HEK293 (cell line): ENCODE measurements around the gene ARL6IP5.

Experiments used
- CTCF ChIA-PET: fragments of 350-600 bp; formaldehyde crosslinking; extraction: SDS; loops from one replicate; lab custom pipeline; 2021; ENCODE audit warnings: antibody characterized with exemption; lab: Yijun Ruan, JAX
- POLR2A ChIA-PET: fragments of 300-600 bp; formaldehyde crosslinking; extraction: SDS; loops from one replicate; lab custom pipeline; 2020; ENCODE audit warnings: antibody characterized with exemption, inconsistent platforms; lab: Yijun Ruan, JAX
- H3K27ac ChIP-seq: fragments of 200-500 bp; sonication (Bioruptor generic); 2 replicates; pipeline ENCODE4 v1.5.1; 2014; ENCODE audit warnings: low read depth, low read length, control low read depth, inconsistent platforms; ENCODE audit errors: extremely low read depth
- H3K36me3 ChIP-seq, 2 experiments: fragments of 200-500 bp in 1 of 2; sonication (Bioruptor generic) in 1 of 2; 1 replicate in 1 of 2; 2 replicates in 1 of 2; pipeline ENCODE4 v1.5.1; 2014 to 2017; ENCODE audit warnings: inconsistent platforms in 2 of 2, low read length in 2 of 2; ENCODE audit not compliant: control insufficient read depth in 2 of 2, insufficient read depth in 1 of 2
- H3K4me1 ChIP-seq: fragments of 200-500 bp; sonication (Bioruptor generic); 2 replicates; pipeline ENCODE4 v1.5.1; 2014; ENCODE audit warnings: mild to moderate bottlenecking, low read length, inconsistent platforms; ENCODE audit not compliant: control insufficient read depth, insufficient read depth
- H3K4me3 ChIP-seq: 2 replicates; pipeline ENCODE4 v1.5.1; 2011; ENCODE audit warnings: low read depth, mild to moderate bottlenecking, control low read depth, low read length, moderate library complexity
- H3K9me3 ChIP-seq: fragments of 200-500 bp; sonication (Bioruptor generic); 2 replicates; pipeline ENCODE4 v1.5.1; 2014; ENCODE audit warnings: low read depth, low read length, inconsistent platforms; ENCODE audit not compliant: control insufficient read depth, insufficient read depth
- GLI4 ChIP-seq: fragments of 450-650 bp; formaldehyde crosslinking; IDR thresholded peaks from 2 replicates; pipeline ENCODE4 v1.5.1; 2016; ENCODE audit warnings: missing biosample characterization, missing genetic modification characterization
- KLF8 ChIP-seq: fragments of 450-650 bp; formaldehyde crosslinking; IDR thresholded peaks from 2 replicates; pipeline ENCODE4 v1.5.1; 2016; ENCODE audit warnings: missing biosample characterization, missing genetic modification characterization
- MEIS1 ChIP-seq: sonication (generic); formaldehyde crosslinking; IDR thresholded peaks from 2 replicates; pipeline ENCODE4 v1.8.1; 2022; ENCODE audit warnings: missing genetic modification reagents, mild to moderate bottlenecking, borderline replicate concordance
- PRDM1 ChIP-seq: fragments of 450-650 bp; formaldehyde crosslinking; IDR thresholded peaks from 2 replicates; pipeline ENCODE4; 2016; ENCODE audit warnings: missing biosample characterization, missing genetic modification characterization
- SCRT2 ChIP-seq: fragments of 450-650 bp; formaldehyde crosslinking; IDR thresholded peaks from 2 replicates; pipeline ENCODE4 v1.5.1; 2016; ENCODE audit warnings: missing biosample characterization, missing genetic modification characterization
- ZBTB1 ChIP-seq: fragments of 450-650 bp; formaldehyde crosslinking; IDR thresholded peaks from 2 replicates; pipeline ENCODE4 v1.5.1; 2016; ENCODE audit warnings: missing biosample characterization, missing genetic modification characterization
- ZNF112 ChIP-seq: fragments of 450-650 bp; formaldehyde crosslinking; IDR thresholded peaks from 2 replicates; pipeline ENCODE4 v1.5.0; 2017; ENCODE audit warnings: missing biosample characterization, missing genetic modification characterization
- ZNF133 ChIP-seq: fragments of 450-650 bp; formaldehyde crosslinking; IDR thresholded peaks from 2 replicates; pipeline ENCODE4 v1.5.1; 2016; ENCODE audit warnings: missing biosample characterization, missing genetic modification characterization
- ZNF169 ChIP-seq: fragments of 450-650 bp; formaldehyde crosslinking; IDR thresholded peaks from 2 replicates; pipeline ENCODE4 v1.5.1; 2016; ENCODE audit warnings: missing biosample characterization, missing genetic modification characterization
- ZNF350 ChIP-seq: fragments of 450-650 bp; formaldehyde crosslinking; IDR thresholded peaks from 2 replicates; pipeline ENCODE4 v1.5.0; 2017; ENCODE audit warnings: missing biosample characterization, mild to moderate bottlenecking, missing genetic modification characterization
- ZNF394 ChIP-seq: fragments of 450-650 bp; formaldehyde crosslinking; IDR thresholded peaks from 2 replicates; pipeline ENCODE4 v1.5.1; 2016; ENCODE audit warnings: missing biosample characterization, missing genetic modification characterization, mild to moderate bottlenecking, moderate library complexity, borderline replicate concordance
- ZNF48 ChIP-seq: fragments of 450-650 bp; formaldehyde crosslinking; IDR thresholded peaks from 2 replicates; pipeline ENCODE4 v1.5.1; 2016; ENCODE audit warnings: missing biosample characterization, missing genetic modification characterization
- ZNF561 ChIP-seq: fragments of 450-650 bp; IDR thresholded peaks from 2 replicates; pipeline ENCODE4 v1.5.1; 2018; ENCODE audit warnings: missing biosample characterization, missing genetic modification characterization, borderline replicate concordance
- ZNF600 ChIP-seq: fragments of 450-650 bp; formaldehyde crosslinking; IDR thresholded peaks from 2 replicates; pipeline ENCODE4 v1.5.1; 2016; ENCODE audit warnings: missing biosample characterization, missing genetic modification characterization
- ZNF624 ChIP-seq: fragments of 450-650 bp; formaldehyde crosslinking; IDR thresholded peaks from 2 replicates; pipeline ENCODE4 v1.5.1; 2017; ENCODE audit warnings: missing biosample characterization, missing genetic modification characterization
- ZNF776 ChIP-seq: fragments of 450-650 bp; formaldehyde crosslinking; IDR thresholded peaks from 2 replicates; pipeline ENCODE4 v1.5.0; 2017; ENCODE audit warnings: missing biosample characterization, missing genetic modification characterization, borderline replicate concordance
- ZNF843 ChIP-seq: fragments of 450-650 bp; formaldehyde crosslinking; IDR thresholded peaks from 2 replicates; pipeline ENCODE4 v1.5.1; 2016; ENCODE audit warnings: missing biosample characterization, missing genetic modification characterization
- ZSCAN23 ChIP-seq: fragments of 450-650 bp; formaldehyde crosslinking; IDR thresholded peaks from 2 replicates; pipeline ENCODE4 v1.5.1; 2016; ENCODE audit warnings: missing biosample characterization, missing genetic modification characterization
- TF ChIP-seq, protein P1 (sequence below): fragments of 450-650 bp; formaldehyde crosslinking; IDR thresholded peaks from 2 replicates; pipeline ENCODE4 v1.5.1; 2017; ENCODE audit warnings: missing biosample characterization, missing genetic modification characterization
- TF ChIP-seq, protein P2 (sequence below): fragments of 450-650 bp; formaldehyde crosslinking; IDR thresholded peaks from 2 replicates; pipeline ENCODE4 v1.5.1; 2017; ENCODE audit warnings: missing biosample characterization, missing genetic modification characterization
- TF ChIP-seq, protein P3 (sequence below): IDR thresholded peaks from 2 replicates; pipeline ENCODE4 v1.6.1; 2011; ENCODE audit warnings: mild to moderate bottlenecking, low read depth, low read length, borderline replicate concordance
- TF ChIP-seq, protein P4 (sequence below): fragments of 450-650 bp; formaldehyde crosslinking; IDR thresholded peaks from 2 replicates; pipeline ENCODE4 v1.5.1; 2016; ENCODE audit warnings: missing biosample characterization, missing genetic modification characterization
- TF ChIP-seq, protein P5 (sequence below): fragments of 450-650 bp; formaldehyde crosslinking; IDR thresholded peaks from 2 replicates; pipeline ENCODE4 v1.5.1; 2016; ENCODE audit warnings: missing biosample characterization, missing genetic modification characterization, low read depth
- TF ChIP-seq, protein P6 (sequence below): fragments of 450-650 bp; formaldehyde crosslinking; IDR thresholded peaks from 2 replicates; pipeline ENCODE4 v1.5.1; 2016; ENCODE audit warnings: missing biosample characterization, missing genetic modification characterization, borderline replicate concordance
- TF ChIP-seq, protein P7 (sequence below): fragments of 450-650 bp; formaldehyde crosslinking; IDR thresholded peaks from 2 replicates; pipeline ENCODE4 v1.5.1; 2017; ENCODE audit warnings: missing biosample characterization, missing genetic modification characterization

ARL6IP5 gene

DNA sequence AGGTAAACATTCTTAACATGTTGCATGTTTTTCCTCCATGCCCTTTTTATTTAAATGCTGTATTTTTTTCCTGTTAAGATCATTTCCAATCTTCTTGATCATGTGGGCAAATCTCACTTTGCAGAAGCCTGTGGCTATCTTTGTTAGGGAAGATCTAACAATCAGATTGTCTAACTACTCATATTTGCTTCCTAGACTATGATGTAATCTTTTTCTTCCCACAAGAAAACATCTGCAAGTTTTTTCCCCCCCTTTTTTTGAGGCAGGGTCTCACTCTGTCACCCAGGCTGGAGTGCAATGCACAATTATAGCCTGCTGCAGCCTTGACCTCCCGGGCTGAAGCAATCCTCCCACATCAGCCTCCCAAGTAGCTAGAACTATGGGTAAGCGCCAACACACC, 52.7 kb downstream of the ARL6IP5 start (continued):
- TF ChIP-seq, protein P1, sequence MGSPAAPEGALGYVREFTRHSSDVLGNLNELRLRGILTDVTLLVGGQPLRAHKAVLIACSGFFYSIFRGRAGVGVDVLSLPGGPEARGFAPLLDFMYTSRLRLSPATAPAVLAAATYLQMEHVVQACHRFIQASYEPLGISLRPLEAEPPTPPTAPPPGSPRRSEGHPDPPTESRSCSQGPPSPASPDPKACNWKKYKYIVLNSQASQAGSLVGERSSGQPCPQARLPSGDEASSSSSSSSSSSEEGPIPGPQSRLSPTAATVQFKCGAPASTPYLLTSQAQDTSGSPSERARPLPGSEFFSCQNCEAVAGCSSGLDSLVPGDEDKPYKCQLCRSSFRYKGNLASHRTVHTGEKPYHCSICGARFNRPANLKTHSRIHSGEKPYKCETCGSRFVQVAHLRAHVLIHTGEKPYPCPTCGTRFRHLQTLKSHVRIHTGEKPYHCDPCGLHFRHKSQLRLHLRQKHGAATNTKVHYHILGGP: no peak
- TF ChIP-seq ZNF48 (tag by site-specific recombination): no peak
- no peak for TF ChIP-seq ZNF561 (tag by site-specific recombination)
- TF ChIP-seq ZNF350: no peak
- TF ChIP-seq, protein P2, sequence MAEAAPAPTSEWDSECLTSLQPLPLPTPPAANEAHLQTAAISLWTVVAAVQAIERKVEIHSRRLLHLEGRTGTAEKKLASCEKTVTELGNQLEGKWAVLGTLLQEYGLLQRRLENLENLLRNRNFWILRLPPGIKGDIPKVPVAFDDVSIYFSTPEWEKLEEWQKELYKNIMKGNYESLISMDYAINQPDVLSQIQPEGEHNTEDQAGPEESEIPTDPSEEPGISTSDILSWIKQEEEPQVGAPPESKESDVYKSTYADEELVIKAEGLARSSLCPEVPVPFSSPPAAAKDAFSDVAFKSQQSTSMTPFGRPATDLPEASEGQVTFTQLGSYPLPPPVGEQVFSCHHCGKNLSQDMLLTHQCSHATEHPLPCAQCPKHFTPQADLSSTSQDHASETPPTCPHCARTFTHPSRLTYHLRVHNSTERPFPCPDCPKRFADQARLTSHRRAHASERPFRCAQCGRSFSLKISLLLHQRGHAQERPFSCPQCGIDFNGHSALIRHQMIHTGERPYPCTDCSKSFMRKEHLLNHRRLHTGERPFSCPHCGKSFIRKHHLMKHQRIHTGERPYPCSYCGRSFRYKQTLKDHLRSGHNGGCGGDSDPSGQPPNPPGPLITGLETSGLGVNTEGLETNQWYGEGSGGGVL (tag by site-specific recombination): peak; percentile 11; the same call in 1 of the 2 replicates
- TF ChIP-seq PRDM1 (tag by site-specific recombination): no peak
- no peak for TF ChIP-seq ZSCAN23 (tag by site-specific recombination)
- TF ChIP-seq ZNF843: no peak
- TF ChIP-seq, protein P3, sequence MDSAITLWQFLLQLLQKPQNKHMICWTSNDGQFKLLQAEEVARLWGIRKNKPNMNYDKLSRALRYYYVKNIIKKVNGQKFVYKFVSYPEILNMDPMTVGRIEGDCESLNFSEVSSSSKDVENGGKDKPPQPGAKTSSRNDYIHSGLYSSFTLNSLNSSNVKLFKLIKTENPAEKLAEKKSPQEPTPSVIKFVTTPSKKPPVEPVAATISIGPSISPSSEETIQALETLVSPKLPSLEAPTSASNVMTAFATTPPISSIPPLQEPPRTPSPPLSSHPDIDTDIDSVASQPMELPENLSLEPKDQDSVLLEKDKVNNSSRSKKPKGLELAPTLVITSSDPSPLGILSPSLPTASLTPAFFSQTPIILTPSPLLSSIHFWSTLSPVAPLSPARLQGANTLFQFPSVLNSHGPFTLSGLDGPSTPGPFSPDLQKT: no peak
- TF ChIP-seq ZBTB1 (tag by site-specific recombination): no peak
- TF ChIP-seq KLF8 (tag by site-specific recombination): no peak
- no peak for TF ChIP-seq ZNF133
- 0 out of 2 replicates have a peak, but pooled peaks have one; percentile 23 for TF ChIP-seq SCRT2 (tag by site-specific recombination)
- TF ChIP-seq, protein P4, sequence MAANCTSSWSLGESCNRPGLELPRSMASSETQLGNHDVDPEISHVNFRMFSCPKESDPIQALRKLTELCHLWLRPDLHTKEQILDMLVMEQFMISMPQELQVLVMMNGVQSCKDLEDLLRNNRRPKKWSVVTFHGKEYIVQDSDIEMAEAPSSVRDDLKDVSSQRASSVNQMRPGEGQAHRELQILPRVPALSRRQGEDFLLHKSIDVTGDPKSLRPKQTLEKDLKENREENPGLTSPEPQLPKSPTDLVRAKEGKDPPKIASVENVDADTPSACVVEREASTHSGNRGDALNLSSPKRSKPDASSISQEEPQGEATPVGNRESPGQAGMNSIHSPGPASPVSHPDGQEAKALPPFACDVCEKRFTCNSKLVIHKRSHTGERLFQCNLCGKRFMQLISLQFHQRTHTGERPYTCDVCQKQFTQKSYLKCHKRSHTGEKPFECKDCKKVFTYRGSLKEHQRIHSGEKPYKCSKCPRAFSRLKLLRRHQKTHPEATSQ: no peak
- TF ChIP-seq ZNF776 (tag by site-specific recombination): no peak
- no peak for TF ChIP-seq ZNF112 (tag by site-specific recombination)
- TF ChIP-seq, protein P5, sequence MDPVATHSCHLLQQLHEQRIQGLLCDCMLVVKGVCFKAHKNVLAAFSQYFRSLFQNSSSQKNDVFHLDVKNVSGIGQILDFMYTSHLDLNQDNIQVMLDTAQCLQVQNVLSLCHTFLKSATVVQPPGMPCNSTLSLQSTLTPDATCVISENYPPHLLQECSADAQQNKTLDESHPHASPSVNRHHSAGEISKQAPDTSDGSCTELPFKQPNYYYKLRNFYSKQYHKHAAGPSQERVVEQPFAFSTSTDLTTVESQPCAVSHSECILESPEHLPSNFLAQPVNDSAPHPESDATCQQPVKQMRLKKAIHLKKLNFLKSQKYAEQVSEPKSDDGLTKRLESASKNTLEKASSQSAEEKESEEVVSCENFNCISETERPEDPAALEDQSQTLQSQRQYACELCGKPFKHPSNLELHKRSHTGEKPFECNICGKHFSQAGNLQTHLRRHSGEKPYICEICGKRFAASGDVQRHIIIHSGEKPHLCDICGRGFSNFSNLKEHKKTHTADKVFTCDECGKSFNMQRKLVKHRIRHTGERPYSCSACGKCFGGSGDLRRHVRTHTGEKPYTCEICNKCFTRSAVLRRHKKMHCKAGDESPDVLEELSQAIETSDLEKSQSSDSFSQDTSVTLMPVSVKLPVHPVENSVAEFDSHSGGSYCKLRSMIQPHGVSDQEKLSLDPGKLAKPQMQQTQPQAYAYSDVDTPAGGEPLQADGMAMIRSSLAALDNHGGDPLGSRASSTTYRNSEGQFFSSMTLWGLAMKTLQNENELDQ (tag by site-specific recombination): no peak
- no peak for TF ChIP-seq ZNF394

DNA sequence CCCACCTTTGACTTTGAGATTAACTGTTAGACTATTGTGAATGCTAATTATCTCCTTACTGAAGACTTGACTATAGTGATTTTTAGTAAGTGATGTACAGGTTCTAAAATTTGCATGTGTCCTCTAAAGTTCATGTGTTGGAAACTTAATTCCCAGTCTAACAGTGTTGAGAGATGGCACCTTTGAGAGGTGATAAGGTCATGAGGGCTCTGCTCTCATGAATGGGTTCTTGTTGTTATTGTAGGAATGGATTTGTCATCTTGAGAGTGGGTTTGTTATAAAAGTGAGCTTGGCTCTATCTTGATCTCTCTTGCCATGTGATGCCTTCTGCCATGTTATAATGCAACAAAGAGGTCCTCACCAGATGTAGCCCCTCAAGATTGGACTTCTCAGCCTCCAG, 56.6 kb downstream of the ARL6IP5 start:
- CTCF ChIA-PET: no interaction called here
- Histone ChIP-seq H3K4me1 (peaks cover 16% of the 10 kb centered on the region), H3K4me3 (no peak overlapping the region), H3K36me3 (no peaks in the 10 kb centered on the region), H3K27ac (no peak overlapping the region), H3K9me3 (no peaks in the 10 kb centered on the region)
- POLR2A ChIA-PET: no interaction called here
- TF ChIP-seq ZNF169 (tag by site-specific recombination) (no peak), ZNF624 (tag by site-specific recombination) (no peak), ZNF600 (tag by site-specific recombination) (no peak), GLI4 (tag by site-specific recombination) (no peak), MEIS1 (CRISPR knock-in tag) (no peak)
- TF ChIP-seq, protein P6, sequence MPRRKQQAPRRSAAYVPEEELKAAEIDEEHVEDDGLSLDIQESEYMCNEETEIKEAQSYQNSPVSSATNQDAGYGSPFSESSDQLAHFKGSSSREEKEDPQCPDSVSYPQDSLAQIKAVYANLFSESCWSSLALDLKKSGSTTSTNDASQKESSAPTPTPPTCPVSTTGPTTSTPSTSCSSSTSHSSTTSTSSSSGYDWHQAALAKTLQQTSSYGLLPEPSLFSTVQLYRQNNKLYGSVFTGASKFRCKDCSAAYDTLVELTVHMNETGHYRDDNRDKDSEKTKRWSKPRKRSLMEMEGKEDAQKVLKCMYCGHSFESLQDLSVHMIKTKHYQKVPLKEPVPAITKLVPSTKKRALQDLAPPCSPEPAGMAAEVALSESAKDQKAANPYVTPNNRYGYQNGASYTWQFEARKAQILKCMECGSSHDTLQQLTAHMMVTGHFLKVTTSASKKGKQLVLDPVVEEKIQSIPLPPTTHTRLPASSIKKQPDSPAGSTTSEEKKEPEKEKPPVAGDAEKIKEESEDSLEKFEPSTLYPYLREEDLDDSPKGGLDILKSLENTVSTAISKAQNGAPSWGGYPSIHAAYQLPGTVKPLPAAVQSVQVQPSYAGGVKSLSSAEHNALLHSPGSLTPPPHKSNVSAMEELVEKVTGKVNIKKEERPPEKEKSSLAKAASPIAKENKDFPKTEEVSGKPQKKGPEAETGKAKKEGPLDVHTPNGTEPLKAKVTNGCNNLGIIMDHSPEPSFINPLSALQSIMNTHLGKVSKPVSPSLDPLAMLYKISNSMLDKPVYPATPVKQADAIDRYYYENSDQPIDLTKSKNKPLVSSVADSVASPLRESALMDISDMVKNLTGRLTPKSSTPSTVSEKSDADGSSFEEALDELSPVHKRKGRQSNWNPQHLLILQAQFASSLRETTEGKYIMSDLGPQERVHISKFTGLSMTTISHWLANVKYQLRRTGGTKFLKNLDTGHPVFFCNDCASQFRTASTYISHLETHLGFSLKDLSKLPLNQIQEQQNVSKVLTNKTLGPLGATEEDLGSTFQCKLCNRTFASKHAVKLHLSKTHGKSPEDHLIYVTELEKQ (tag by site-specific recombination): no peak
- TF ChIP-seq, protein P7, sequence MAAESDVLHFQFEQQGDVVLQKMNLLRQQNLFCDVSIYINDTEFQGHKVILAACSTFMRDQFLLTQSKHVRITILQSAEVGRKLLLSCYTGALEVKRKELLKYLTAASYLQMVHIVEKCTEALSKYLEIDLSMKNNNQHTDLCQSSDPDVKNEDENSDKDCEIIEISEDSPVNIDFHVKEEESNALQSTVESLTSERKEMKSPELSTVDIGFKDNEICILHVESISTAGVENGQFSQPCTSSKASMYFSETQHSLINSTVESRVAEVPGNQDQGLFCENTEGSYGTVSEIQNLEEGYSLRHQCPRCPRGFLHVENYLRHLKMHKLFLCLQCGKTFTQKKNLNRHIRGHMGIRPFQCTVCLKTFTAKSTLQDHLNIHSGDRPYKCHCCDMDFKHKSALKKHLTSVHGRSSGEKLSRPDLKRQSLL (tag by site-specific recombination): no peak
